ENCODE data around the gene BCKDHA.
"Not testable (repeated sequence)": the region's sequence is repeated elsewhere in the genome, so short reads cannot be mapped to it uniquely, and the experiment has no call there.

Gene BCKDHA

GRCh38 chr19:41403181-41403970 is 5.8 kb downstream of the BCKDHA start:
- DNase-seq (ENCODE audit: low read depth in 2 of 2): no peak

- no peak for DNase-seq (ENCODE audit: low read depth in 2 of 2)
Observed at GRCh38 chr19:41405776-41406175, 8.2 kb downstream of the BCKDHA start.

GRCh38 chr19:41407271-41407670 is 9.7 kb downstream of the BCKDHA start:
- no peak for DNase-seq (ENCODE audit: low read depth in 2 of 2)

- no peak for DNase-seq (ENCODE audit: low read depth in 2 of 2)
Observed at GRCh38 chr19:41408256-41408655, 10.6 kb downstream of the BCKDHA start.

GRCh38 chr19:41408846-41409245 is 11.2 kb downstream of the BCKDHA start:
- DNase-seq (ENCODE audit: low read depth in 2 of 2): not testable (repeated sequence)

GRCh38 chr19:41409288-41409687 is 11.7 kb downstream of the BCKDHA start:
- DNase-seq (ENCODE audit: low read depth in 2 of 2): no peak

GRCh38 chr19:41410336-41411054 is 12.9 kb downstream of the BCKDHA start:
- no peak for DNase-seq (ENCODE audit: low read depth in 2 of 2)

GRCh38 chr19:41411100-41411967 is 13.7 kb downstream of the BCKDHA start:
- no peak for DNase-seq (ENCODE audit: low read depth in 2 of 2)

GRCh38 chr19:41411968-41412265 is 14.3 kb downstream of the BCKDHA start:
- DNase-seq (ENCODE audit: low read depth in 2 of 2): no peak

GRCh38 chr19:41412953-41413352 is 15.3 kb downstream of the BCKDHA start:
- DNase-seq (ENCODE audit: low read depth in 2 of 2): no peak

- DNase-seq (ENCODE audit: low read depth in 2 of 2): no peak
Observed at GRCh38 chr19:41413947-41414346, 16.3 kb downstream of the BCKDHA start.

GRCh38 chr19:41414461-41414860 is 16.8 kb downstream of the BCKDHA start:
- no peak for DNase-seq (ENCODE audit: low read depth in 2 of 2)

GRCh38 chr19:41415154-41415571 is 17.5 kb downstream of the BCKDHA start:
- DNase-seq (ENCODE audit: low read depth in 2 of 2): no peak

GRCh38 chr19:41416194-41416674 is 18.6 kb downstream of the BCKDHA start:
- DNase-seq (ENCODE audit: low read depth in 2 of 2): no peak

- no peak for DNase-seq (ENCODE audit: low read depth in 2 of 2)
Observed at GRCh38 chr19:41420101-41420880, 22.7 kb downstream of the BCKDHA start.

- no peak for DNase-seq (ENCODE audit: low read depth in 2 of 2)
Observed at GRCh38 chr19:41421314-41421713, 23.7 kb downstream of the BCKDHA start.

GRCh38 chr19:41421973-41422372 is 24.4 kb downstream of the BCKDHA start:
- no peak for DNase-seq (ENCODE audit: low read depth in 2 of 2)

GRCh38 chr19:41422456-41422855 is 24.8 kb downstream of the BCKDHA start:
- no peak for DNase-seq (ENCODE audit: low read depth in 2 of 2)

- DNase-seq (ENCODE audit: low read depth in 2 of 2): no peak
Observed at GRCh38 chr19:41422955-41423354, 25.3 kb downstream of the BCKDHA start.

- DNase-seq (ENCODE audit: low read depth in 2 of 2): no peak
Observed at GRCh38 chr19:41424335-41425173, 26.9 kb downstream of the BCKDHA start.

All from stimulated activated CD4-positive, alpha-beta T cell treated with anti-CD3 and anti-CD28 coated beads, Interleukin-1b, Interleukin-23, amount 100 ng/mL, for 1 hour (primary cell).